Activated T-cell treated with anti-CD3 and anti-CD28 coated beads for 1 hour (primary cell): ENCODE data around the gene MRPL55.
A peak's percentile ranks its signal among the peaks of the same experiment; 100 is the strongest.

Source experiments
- DNase-seq: peaks from one replicate; pipeline ENCODE4 v3.0.0-alpha.2; 2020; ENCODE audit warnings: low read depth

The MRPL55 gene

GRCh38 chr1:228084325-228084724 lies 24.8 kb downstream of the MRPL55 start:
- no peak for DNase-seq

- no peak for DNase-seq
These were observed 25.2 kb downstream of the MRPL55 start for GRCh38 chr1:228083871-228084278.

GRCh38 chr1:228082918-228083870 lies 25.9 kb downstream of the MRPL55 start:
- no peak for DNase-seq

DNA sequence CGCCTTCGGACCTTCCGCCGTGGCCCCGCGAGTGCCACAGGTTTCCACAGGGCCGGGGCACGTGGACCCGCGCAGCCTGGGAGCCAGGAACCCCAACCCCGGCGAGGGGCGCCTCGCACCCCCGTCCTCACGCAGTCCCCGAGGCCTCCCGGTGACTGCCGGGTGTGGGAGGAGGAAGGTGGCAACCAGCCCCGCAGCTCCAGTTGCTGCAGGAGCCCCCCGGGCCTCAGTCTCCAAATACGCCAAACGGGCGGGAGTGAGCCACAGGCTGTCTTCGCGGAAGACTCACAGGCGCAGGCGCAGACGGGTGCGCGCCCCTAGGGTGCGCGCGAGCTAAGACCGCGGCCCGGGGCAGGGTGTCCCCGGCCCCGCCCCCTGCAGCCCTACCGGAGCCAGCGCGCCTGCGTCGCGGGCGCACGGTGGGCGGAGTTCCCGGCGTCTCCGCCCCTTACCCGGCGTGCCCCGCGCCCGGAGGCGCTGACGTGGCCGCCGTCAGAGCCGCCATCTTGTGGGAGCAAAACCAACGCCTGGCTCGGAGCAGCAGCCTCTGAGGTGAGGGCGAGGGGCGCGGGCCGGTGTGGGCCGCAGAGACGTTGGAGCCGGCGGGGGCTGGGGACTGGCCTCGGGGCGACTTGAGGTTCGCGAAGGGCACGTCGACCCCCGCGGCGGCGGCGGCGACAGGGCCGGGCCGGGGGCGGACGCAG lies 26.7 kb downstream of the MRPL55 start, which contains the start of gene ARF1:
Gene ARF1 (plus strand): TSS at position 495 of the 704 bp plus-strand sequence. CDS start 14,407 bp downstream, outside the sequence.
- DNase-seq: peak; percentile 95

DNA sequence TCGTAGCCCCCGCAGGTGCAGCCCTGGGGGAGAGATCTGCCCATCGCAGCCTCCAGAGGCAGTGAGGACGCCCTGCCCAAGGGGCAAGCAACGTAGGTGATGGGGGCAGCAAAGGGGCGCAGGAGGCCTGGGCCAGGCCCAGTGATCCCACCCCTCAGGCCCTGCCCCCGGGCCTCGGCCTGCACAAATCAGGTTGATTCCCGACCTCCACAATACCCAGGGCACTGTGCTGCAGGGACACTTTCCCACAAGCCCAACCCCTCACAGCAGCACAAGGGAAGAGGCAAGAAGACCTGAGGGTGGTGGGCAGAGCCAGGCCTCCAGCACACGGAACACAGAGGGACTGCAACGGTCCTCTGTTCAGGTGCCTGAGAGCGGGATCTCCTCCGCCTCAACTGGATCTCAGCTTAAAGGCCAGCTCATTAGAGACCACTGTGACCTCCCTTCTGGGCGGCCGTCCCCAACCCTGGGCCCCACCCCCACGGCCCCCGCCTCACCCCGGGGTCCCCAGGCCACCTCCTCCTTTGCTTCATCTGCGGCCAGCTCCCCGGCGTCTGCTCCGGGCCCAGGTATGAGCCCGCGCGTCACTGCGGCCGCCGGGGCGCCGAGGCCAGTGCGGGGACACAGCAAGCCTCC lies 27.4 kb downstream of the MRPL55 start:
- no peak for DNase-seq

GRCh38 chr1:228081144-228081543 lies 28.0 kb downstream of the MRPL55 start:
- no peak for DNase-seq

DNA sequence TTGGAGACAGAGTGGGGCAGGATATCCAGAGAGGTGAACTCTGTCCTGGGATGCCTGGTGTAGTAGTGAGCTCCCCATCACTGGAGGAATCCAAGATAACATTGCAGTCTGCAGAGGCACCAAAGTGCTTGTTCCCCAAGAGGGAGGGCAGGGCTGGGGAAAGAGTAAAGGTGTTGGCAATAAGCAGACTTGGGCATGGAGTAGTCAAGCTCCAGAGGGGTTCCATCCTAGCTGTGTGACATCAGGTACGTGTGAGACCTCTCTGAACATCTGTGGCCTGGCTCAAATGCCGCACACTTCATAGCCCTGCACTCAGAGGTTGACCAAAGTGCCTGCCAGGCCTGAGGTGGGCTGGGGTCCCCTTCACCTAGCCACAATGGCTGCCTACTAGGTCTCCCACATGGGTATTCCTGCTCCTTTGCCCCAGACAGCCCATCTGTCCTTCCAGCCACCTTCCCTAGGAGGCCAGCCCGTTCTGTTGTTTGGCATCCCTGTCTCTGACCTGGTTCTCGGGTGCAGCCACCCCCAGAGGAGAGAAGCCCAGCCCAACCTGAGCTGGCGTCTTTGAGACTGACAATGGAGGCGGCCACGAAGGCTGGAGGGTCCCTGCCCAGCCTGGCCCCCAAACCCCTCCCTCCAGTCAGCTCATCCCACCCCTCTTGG lies 29.4 kb downstream of the MRPL55 start:
- DNase-seq: no peak

DNA sequence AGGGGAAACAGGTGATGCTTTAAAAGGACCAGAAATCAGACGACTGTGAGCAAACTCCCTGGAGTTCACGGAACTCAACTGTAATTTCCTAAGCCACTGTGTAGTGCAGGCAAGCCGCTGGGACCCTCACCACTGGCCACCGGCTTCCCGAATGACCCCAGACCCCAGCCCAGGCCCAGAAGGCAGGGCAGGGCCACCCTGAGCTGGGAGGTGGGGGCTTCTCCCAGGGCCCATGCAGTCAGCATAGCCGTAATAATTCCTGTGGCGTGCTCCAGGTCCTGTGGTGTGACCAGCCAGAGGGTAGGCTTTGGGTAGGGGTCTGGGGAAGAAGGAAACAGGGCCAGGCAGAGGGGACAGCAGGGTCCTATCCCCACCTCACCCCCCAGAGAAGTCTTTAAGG lies 30.1 kb downstream of the MRPL55 start:
- DNase-seq: no peak

DNA sequence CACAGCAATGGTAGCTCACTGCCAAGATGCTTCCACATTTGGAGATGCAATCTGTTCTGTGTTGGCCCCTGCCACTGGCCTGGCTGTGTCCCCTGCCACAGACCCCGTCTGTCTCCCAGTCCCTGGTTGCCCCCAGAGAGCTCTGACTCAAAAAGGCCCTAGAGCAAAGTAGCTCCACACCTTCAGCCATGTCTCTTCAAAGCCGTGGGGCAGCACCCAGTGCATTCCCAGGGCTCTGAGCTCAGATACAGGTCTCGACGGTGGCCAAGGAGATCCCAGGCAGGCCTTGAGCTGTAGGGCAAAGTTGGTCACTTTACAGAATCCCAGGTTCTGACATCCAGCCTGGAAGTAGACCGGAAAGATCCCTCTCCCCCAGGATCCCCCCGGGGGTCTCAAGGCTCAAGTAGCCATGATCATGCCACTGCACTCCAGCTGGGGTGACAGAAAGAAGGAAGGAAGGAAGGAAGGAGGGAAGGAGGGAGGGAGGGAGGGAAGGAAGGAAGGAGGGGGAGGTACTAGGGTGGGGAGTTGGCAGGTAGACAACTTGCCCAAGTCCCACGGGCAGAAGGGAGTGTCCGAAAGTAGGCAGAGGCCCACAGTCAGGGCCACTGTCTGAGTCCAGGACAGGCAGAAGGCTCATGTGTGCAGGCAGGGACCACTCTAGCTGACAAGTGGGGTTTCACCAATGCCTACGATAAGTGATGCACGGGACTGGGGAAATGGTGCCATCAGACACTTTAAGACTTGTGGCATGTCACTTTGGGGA lies 31.4 kb downstream of the MRPL55 start:
- DNase-seq: no peak

DNA sequence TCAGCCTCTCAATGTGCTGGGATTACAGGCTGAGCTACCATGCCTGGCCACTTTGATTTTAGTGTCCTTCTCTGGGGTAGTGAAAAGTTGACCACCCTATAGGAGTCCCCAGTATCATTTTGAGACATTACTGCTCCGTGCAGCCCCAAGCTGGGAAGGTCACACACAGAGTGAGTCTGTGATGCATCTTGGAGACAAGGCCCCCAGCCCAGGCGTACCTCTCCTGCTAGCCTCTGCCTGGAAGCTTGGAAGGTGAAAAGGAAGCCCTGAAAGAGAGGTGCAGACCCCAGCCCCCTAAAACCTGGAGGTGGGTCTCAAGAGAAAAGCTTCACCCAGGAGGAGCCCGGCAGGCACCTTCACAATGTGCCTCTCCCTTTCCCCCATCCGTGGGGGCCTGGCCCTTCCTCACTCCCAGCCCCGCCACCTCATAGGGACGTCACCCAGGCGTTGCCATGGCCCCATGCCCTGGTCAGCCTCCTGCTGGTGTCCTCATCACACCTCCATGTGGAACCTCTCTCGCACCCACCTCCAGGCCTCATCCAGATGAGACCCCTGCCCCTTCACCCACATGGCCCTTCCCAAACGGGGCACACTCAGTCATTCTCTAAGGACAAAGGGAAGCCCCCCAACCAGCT lies 32.2 kb downstream of the MRPL55 start:
- DNase-seq: no peak

DNA sequence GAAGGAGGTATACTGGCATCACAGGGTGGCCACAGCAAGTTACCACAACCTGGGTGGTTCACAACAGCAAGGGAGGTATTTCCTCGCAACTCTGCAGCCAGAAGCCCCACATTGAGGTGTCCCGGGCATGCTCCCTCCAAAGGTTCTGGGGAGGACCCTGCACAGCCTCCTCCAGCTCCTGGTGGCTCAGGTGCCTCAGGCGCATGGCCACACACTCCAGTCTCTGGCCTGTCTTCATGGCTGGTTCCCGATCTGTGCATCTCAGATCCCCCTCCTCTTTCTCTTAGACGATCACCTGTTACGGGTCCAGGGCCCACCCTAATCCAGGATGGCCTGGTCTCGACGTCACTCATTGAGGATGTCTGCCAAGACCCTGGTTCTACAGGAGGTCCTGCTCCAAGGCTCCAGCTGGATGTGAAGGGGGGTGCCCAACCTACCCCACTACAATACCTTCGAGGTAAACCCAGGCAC lies 33.3 kb downstream of the MRPL55 start:
- no peak for DNase-seq

DNA sequence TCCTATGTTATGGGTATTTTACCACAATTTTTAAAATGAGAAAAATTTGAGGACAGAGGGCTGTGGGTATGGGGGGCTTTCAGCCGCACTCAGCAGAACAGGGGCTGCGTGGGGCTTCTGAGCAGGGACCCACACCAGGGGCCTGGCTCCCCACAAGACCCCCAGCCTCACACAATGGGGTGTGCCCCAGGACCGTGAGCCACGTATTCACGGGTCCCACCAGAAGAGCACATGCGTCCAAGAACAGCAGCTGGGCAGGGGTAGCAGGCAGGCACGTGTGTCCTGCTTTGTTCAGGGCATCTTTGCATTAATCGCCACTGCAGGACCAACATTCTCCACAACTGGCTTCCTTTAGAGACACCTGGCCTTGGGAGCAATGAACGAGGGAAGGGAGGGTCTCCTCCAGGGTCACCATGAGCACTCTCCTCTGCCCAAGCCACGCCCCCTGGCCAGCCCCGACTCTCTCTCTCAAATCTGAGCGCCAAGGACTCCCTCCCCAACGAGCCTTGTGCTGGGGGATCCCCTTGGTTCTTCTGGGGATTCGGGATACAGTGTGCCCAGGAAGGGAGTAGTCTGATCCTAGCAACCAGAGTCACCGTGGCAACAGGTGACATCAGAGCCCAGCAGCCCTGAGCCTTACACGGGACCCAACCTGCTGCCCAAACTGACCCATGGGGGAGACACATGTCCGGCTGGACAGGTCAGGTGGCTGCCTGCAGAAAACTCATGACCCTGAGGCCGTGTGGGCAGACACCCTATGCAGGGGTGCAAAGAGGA lies 34.0 kb downstream of the MRPL55 start:
- DNase-seq: no peak

- DNase-seq: no peak
These were observed 35.1 kb downstream of the MRPL55 start for GRCh38 chr1:228073857-228074545.

DNA sequence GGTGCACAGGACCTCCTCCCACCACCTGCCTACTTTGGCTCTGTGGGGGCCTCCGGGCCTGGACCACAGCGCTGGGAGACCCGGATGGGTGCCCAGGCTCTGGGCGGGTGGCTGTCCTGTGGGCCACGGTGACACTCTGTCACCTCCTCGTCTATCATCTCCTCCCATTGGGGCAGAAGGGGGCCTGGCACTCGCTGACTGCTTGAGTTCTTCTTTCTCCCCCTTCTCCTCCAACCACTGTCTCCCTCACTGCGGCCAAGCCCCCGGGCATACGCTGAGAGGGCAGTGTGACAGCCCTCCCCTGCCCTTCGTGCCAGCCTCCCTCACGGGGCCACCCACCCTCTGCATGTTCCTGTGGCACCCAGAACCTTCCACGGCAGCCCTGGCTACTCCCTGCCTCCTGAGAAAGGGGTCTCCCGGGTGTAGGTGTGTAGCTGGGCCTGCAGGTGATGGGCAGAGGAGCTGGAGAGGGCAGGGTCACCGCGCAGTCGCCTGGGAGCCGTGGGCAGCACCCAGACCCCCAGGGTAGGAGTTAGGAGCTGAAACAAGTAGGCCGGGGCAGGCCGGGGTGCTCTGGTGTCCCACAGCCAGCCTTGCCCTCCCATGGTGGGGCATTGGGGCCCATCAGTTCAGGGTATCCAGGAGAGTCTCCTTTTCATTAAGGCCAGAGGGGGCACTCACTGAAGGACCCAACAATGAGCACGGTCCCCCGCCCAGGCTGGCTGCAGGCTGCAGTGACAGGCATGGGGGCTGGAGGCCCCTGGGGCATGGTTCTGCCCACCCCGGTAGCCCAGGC lies 35.8 kb downstream of the MRPL55 start:
- no peak for DNase-seq

DNA sequence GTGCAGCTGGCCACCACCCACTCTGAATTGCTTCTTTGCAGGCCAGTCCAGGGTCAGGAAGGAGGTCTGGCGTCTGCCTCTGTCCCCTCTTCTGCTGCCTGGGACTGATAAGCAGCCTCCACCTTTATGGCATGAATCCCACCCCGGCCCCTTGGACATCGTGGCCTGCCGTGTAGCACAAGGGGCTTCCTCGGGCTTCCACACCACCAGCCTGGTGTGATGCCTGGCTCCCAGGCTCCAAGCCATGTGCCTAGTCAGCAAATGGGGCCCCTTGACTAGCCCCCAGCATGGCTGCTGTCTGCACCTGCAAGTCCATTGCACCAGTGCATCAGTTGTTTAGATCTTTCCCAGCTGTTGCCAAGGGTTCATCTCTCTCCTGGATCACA lies 36.4 kb downstream of the MRPL55 start:
- no peak for DNase-seq

DNA sequence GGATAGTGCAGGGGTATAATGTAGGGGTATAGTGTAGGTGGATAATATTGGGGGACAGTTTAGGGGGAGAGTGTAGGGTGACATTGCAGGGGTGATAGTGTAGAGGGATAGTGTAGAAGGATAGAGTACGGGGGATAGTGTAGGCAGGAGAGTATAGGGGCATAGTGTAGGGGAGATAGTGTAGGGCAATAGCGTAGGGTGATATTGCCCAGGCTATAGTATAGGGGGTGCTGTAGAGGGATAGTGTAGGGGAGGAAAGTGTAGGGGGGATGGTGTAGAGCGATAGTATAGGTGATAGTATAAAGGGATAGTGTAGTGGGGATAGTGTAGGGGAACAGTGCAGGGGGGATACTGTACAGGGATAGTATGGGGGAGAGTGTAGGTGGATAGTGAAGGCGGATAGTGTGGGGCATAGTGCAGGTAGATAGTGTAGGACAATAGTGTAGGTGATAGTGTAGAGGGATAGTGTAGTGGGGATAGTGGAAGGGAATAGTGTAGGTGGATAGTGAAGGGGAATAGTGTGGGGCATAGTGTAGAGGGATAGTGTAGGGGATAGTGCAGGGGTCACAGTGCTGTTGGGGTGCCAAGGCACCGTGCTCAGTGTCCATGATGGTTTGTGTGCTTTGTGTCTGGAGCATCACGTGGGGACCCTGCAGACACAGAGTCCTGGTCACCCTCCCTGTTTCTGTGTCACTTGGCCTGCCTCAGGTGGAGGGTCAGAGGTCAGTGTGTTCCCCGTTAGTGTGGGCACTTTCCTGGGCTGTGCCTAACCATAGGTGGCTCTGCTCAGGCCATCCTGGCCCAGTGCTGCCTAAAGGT lies 37.1 kb downstream of the MRPL55 start:
- no peak for DNase-seq

DNA sequence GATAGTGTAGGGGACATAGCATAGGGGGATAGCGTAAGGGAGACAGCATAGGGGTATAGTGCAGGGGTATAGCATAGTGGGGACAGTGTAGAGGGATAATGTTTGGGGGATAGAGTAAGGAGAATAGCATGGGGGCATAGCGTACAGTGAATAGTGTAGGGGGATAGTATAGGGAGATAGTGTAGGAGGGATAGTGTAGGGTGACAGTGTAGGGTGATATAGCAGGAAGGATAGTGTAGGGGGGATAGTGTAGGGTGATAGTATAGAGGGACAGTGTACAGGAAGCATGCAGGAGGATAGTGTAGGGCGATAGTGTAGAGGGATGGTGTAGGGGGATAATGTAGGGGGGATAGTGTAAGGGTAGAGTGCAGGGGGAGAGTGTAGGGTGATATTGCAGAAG lies 38.2 kb downstream of the MRPL55 start:
- no peak for DNase-seq

DNA sequence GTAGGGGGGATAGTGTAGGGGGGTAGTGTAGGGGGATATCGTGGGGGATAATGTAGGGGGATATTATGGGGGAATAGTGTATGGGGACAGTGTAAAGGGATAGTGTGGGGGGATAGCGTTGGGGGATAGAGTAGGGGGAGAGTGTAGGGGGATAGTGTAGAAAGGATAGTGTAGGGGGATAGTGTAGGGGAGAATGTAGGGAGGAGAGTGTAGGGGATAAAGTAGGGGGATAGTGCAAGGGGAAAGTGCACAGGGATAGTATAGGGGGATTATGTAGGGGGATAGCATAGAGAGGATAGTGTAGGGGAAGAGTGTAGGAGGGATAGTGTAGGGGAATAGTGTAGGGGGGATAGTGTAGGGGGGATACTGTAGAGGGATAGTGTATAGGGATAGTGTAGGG lies 38.9 kb downstream of the MRPL55 start:
- DNase-seq: no peak
